Measurements from ENCODE around the gene PPP2R2D.

GRCh38 chr10:131971591-131971990 is 70.8 kb downstream of the PPP2R2D start:
- no peak for TF ChIP-seq CTCF (IDR thresholded peaks at IDR 0.05)
- no peak for TF ChIP-seq POLR2AphosphoS5 (IDR thresholded peaks at IDR 0.05)
- no peak for TF ChIP-seq POLR2A (IDR thresholded peaks at IDR 0.05)

All from stomach (tissue), 4 donors.